Caco-2 (cell line): Measurements from ENCODE around the gene SLC22A23. TPM values are rescaled to one million over a fixed set of nuclear protein-coding genes. Genes with fewer than 3 reads are reported as not detected.

Experiments used
- BruUV-seq: library from RNA; stranded (reverse); fragments of 400-500 nt; replicated peaks from 2 replicates; lab custom pipeline; 2021; lab: Mats Ljungman, UMichigan
- CTCF ChIA-PET: fragments of 300-600 bp; sonication (Branson Sonifier 250); formaldehyde crosslinking; loops from one replicate; lab custom pipeline; 2022; ENCODE audit warnings: antibody characterized with exemption; lab: Charles Lee
- POLR2A ChIA-PET: fragments of 300-600 bp; sonication (Branson Sonifier 250); formaldehyde crosslinking; loops from one replicate; lab custom pipeline; 2022; ENCODE audit warnings: antibody characterized with exemption; lab: Charles Lee
- DNase-seq, 2 experiments: peaks; one replicate each; pipeline versions ENCODE4 v3.0.0 to v3.0.0-alpha.2; 2020 to 2022
- H3K27me3 ChIP-seq: replicated peaks from 2 replicates; pipeline ENCODE4 v1.6.0; 2011; ENCODE audit warnings: low read length; ENCODE audit not compliant: control insufficient read depth, insufficient read depth
- H3K36me3 ChIP-seq: 2 replicates; pipeline ENCODE4 v1.5.1; 2011; ENCODE audit warnings: low read length; ENCODE audit not compliant: control insufficient read depth, insufficient read depth
- H3K4me1 ChIP-seq: fragments of 250-450 bp; sonication (Bioruptor Pico); 2 replicates; pipeline ENCODE4 v1.5.1; 2020; ENCODE audit warnings: mild to moderate bottlenecking
- H3K4me3 ChIP-seq: 2 replicates; pipeline ENCODE4 v1.5.1; 2011; ENCODE audit warnings: low read depth, mild to moderate bottlenecking, control low read depth, low read length
- H3K9me3 ChIP-seq: fragments of 250-450 bp; sonication (Bioruptor Pico); 2 replicates; pipeline ENCODE4 v1.5.1; 2020; ENCODE audit warnings: mild to moderate bottlenecking, moderate library complexity
- H3K27ac Mint-ChIP-seq: one replicate; pipeline ENCODE4 v1.8.0; 2022; ENCODE audit warnings: mixed read lengths; ENCODE audit not compliant: unreplicated experiment
- H3K27me3 Mint-ChIP-seq: one replicate; pipeline ENCODE4 v1.8.0; 2022; ENCODE audit warnings: mixed read lengths; ENCODE audit not compliant: insufficient read depth, unreplicated experiment
- H3K36me3 Mint-ChIP-seq: one replicate; pipeline ENCODE4 v1.8.0; 2022; ENCODE audit warnings: mild to moderate bottlenecking, mixed read lengths; ENCODE audit not compliant: insufficient read depth, unreplicated experiment
- H3K4me1 Mint-ChIP-seq: one replicate; pipeline ENCODE4 v1.8.0; 2022; ENCODE audit warnings: low read depth, mixed read lengths; ENCODE audit not compliant: unreplicated experiment
- H3K4me3 Mint-ChIP-seq: one replicate; pipeline ENCODE4 v1.8.0; 2022; ENCODE audit warnings: mild to moderate bottlenecking, moderate library complexity, mixed read lengths; ENCODE audit not compliant: unreplicated experiment
- H3K9me3 Mint-ChIP-seq: one replicate; pipeline ENCODE4 v1.8.0; 2022; ENCODE audit warnings: mixed read lengths; ENCODE audit not compliant: unreplicated experiment
- CTCF ChIP-seq, 2 experiments: fragments of 200-600 bp in 1 of 2; IDR thresholded peaks; 1 replicate in 1 of 2; 2 replicates in 1 of 2; pipeline versions ENCODE4 v1.5.1 to v1.8.0; 2011 to 2022; ENCODE audit warnings: antibody characterized with exemption in 1 of 2, control low read depth in 1 of 2, inconsistent platforms in 1 of 2, low read depth in 1 of 2, low read length in 1 of 2, mild to moderate bottlenecking in 1 of 2, moderate library complexity in 1 of 2; ENCODE audit not compliant: insufficient read depth in 1 of 2, severe bottlenecking in 1 of 2, unreplicated experiment in 1 of 2
- intact Hi-C: fragments of 100-400 bp; cut with micrococcal nuclease; formaldehyde crosslinking; loops from one replicate; pipeline ENCODE4 v1.10.0; 2022; ENCODE audit not compliant: unreplicated experiment
- total RNA-seq: library from RNA; stranded (reverse); gene quantifications from 2 replicates; pipeline ENCODE4 v1.2.3, GENCODE V29; 2022

Gene SLC22A23
- total RNA-seq, 1 experiment from 2014 or later: 45.5 TPM

GRCh38 chr6:3410385-3411360, 46.2 kb downstream of the SLC22A23 start:
- no peaks in the 10 kb centered on the region for H3K9me3 Mint-ChIP-seq
- no peaks in the 10 kb centered on the region for H3K27me3 ChIP-seq
- peaks cover 88% of the 10 kb centered on the region for H3K4me1 ChIP-seq
- H3K36me3 Mint-ChIP-seq: peaks cover 78% of the 10 kb centered on the region
- DNase-seq: peak; percentile 78
- intact Hi-C loops: loop anchor here (1.0 to 5.0 kb wide), 5 partner anchors 9 to 322 kb away; no protein-coding TSS in a partner anchor
- H3K27ac Mint-ChIP-seq: peak overlapping the region; percentile 86
- 0 out of 2 replicates have a peak, but pooled peaks cover 3% of the 10 kb centered on the region for H3K36me3 ChIP-seq
- TF ChIP-seq CTCF (IDR thresholded peaks at IDR 0.05; ENCODE audit: insufficient read depth in 1 of 2, low read depth in 1 of 2, low read length in 1 of 2, severe bottlenecking in 1 of 2, unreplicated experiment in 1 of 2): peak; percentile 77 to 79
- H3K4me3 Mint-ChIP-seq: peak overlapping the region; percentile 47
- H3K4me1 Mint-ChIP-seq: peaks cover 62% of the 10 kb centered on the region
- no peaks in the 10 kb centered on the region for H3K9me3 ChIP-seq
- no peaks in the 10 kb centered on the region for H3K27me3 Mint-ChIP-seq
- ChIA-PET CTCF (interaction anchor here (0.8 to 2.6 kb wide), 8 partner anchors 10 to 46 kb away, joined by 3 to 6 read pairs (median 4); partner anchors contain the start of gene SLC22A23), POLR2A (no interaction called here)
- H3K4me3 ChIP-seq: peak overlapping the region; percentile 20
- TSS peak; percentile 84 for BruUV-seq

- POLR2A ChIA-PET: interaction anchor here (0.6 kb wide), 1 partner anchor 43 kb away, joined by 3 read pairs; no protein-coding TSS in a partner anchor
- Mint-ChIP-seq H3K27me3 (no peaks in the 10 kb centered on the region), H3K36me3 (peaks cover 75% of the 10 kb centered on the region), H3K4me3 (peak overlapping the region; percentile 47), H3K27ac (peak overlapping the region; percentile 86), H3K4me1 (peaks cover 59% of the 10 kb centered on the region), H3K9me3 (no peaks in the 10 kb centered on the region)
- Histone ChIP-seq H3K4me3 (peak overlapping the region; percentile 1; the same call in 1 of the 2 replicates), H3K36me3 (0 out of 2 replicates have a peak, but pooled peaks cover 3% of the 10 kb centered on the region), H3K27me3 (no peaks in the 10 kb centered on the region), H3K4me1 (peaks cover 88% of the 10 kb centered on the region), H3K9me3 (no peaks in the 10 kb centered on the region)
- BruUV-seq: no TSS peak
- CTCF ChIA-PET: interaction anchor here (0.9 to 2.6 kb wide), 6 partner anchors 10 to 47 kb away, joined by 3 to 6 read pairs (median 4); partner anchors contain the start of gene SLC22A23
- peak; percentile 94 to 95 for DNase-seq
- no peak for TF ChIP-seq CTCF (IDR thresholded peaks at IDR 0.05; ENCODE audit: insufficient read depth in 1 of 2, low read depth in 1 of 2, low read length in 1 of 2, severe bottlenecking in 1 of 2, unreplicated experiment in 1 of 2)
- intact Hi-C loops: loop anchor here (1.0 to 5.0 kb wide), 5 partner anchors 9 to 323 kb away; no protein-coding TSS in a partner anchor
These were observed 47.0 kb downstream of the SLC22A23 start for GRCh38 chr6:3409699-3410384.
